SH-SY5Y (cell line): ENCODE data around the gene RMC1.

ENCODE experiments used
- GATA2 ChIP-seq: IDR thresholded peaks from 2 replicates; pipeline ENCODE4 v1.6.1; 2011; ENCODE audit warnings: mild to moderate bottlenecking, low read depth, low read length
- GATA3 ChIP-seq: IDR thresholded peaks from 2 replicates; pipeline ENCODE4 v1.6.1; 2011; ENCODE audit warnings: low read depth, mild to moderate bottlenecking, low read length, moderate library complexity

Gene RMC1

GRCh38 chr18:23573626-23574431 is 70.5 kb downstream of the RMC1 start:
- TF ChIP-seq GATA2 (no peak), GATA3 (no peak)

- TF ChIP-seq GATA3 (no peak), GATA2 (no peak)
These were observed 71.4 kb downstream of the RMC1 start for GRCh38 chr18:23574611-23575308.

- TF ChIP-seq GATA2 (no peak), GATA3 (no peak)
These were observed 72.0 kb downstream of the RMC1 start for GRCh38 chr18:23575309-23575651.

- TF ChIP-seq GATA2 (no peak), GATA3 (no peak)
These were observed 74.9 kb downstream of the RMC1 start for GRCh38 chr18:23578067-23578701.

- no peak for TF ChIP-seq GATA3
- no peak for TF ChIP-seq GATA2
These were observed 75.8 kb downstream of the RMC1 start for GRCh38 chr18:23578891-23579653.

GRCh38 chr18:23580677-23581367 is 77.5 kb downstream of the RMC1 start:
- TF ChIP-seq GATA3, result no peak
- TF ChIP-seq GATA2, result no peak
